HepG2 (cell line): ENCODE data around the gene C2orf49. TPM values are rescaled to one million over a fixed set of nuclear protein-coding genes. Genes with fewer than 3 reads are reported as not detected.
A peak's percentile ranks its signal among the peaks of the same experiment; 100 is the strongest.

Source experiments
- CCDC6 ChIP-seq: sonication (generic); formaldehyde crosslinking; IDR thresholded peaks from 2 replicates; pipeline ENCODE4 v1.8.1; 2022; ENCODE audit warnings: mild to moderate bottlenecking, missing genetic modification reagents, moderate library complexity
- GATA4 ChIP-seq: sonication (generic); IDR thresholded peaks from 2 replicates; pipeline ENCODE4 v1.6.1; 2016; ENCODE audit warnings: antibody characterized with exemption, low read depth, borderline replicate concordance
- HMGA1 ChIP-seq: sonication (generic); formaldehyde crosslinking; conservative IDR thresholded peaks from 2 replicates; pipeline ENCODE4 v1.4.0; 2020; ENCODE audit warnings: missing genetic modification reagents
- JUND ChIP-seq: sonication (generic); formaldehyde crosslinking; IDR thresholded peaks from 2 replicates; pipeline ENCODE4 v1.8.0; 2022; ENCODE audit warnings: mild to moderate bottlenecking, missing genetic modification reagents
- KLF12 ChIP-seq: sonication (generic); formaldehyde crosslinking; IDR thresholded peaks from 2 replicates; pipeline ENCODE4 v1.4.0; 2020; ENCODE audit warnings: missing genetic modification reagents, borderline replicate concordance
- MTA3 ChIP-seq: sonication (generic); formaldehyde crosslinking; IDR thresholded peaks from 2 replicates; pipeline ENCODE4 v1.4.0; 2020; ENCODE audit warnings: missing genetic modification reagents
- RFX1 ChIP-seq: fragments of 450-650 bp; IDR thresholded peaks from 2 replicates; pipeline ENCODE4 v1.6.1; 2017
- SAP130 ChIP-seq: IDR thresholded peaks from 2 replicates; pipeline ENCODE4 v1.6.1; 2016; ENCODE audit warnings: low read depth
- SP5 ChIP-seq: IDR thresholded peaks from 2 replicates; pipeline ENCODE4 v1.6.1; 2016; ENCODE audit warnings: low read depth, borderline replicate concordance
- STAT5B ChIP-seq: sonication (generic); formaldehyde crosslinking; IDR thresholded peaks from 2 replicates; pipeline ENCODE4 v1.4.0; 2020; ENCODE audit warnings: missing genetic modification reagents
- ZBTB38 ChIP-seq: sonication (generic); formaldehyde crosslinking; IDR thresholded peaks from 2 replicates; pipeline ENCODE4 v1.5.1; 2020; ENCODE audit warnings: mild to moderate bottlenecking, missing genetic modification reagents
- ZFP36 ChIP-seq: fragments of 150-350 bp; IDR thresholded peaks from 2 replicates; pipeline ENCODE4 v1.6.1; 2018; ENCODE audit warnings: borderline replicate concordance, low read length, low read depth; ENCODE audit not compliant: partially characterized antibody
- ZFYVE20 ChIP-seq: sonication (generic); formaldehyde crosslinking; IDR thresholded peaks from 2 replicates; pipeline ENCODE4 v1.8.0; 2023; ENCODE audit warnings: low read depth, mild to moderate bottlenecking, moderate library complexity, missing genetic modification reagents, borderline replicate concordance
- ZNF24 ChIP-seq: fragments of 450-650 bp; IDR thresholded peaks from 2 replicates; pipeline ENCODE4 v1.6.1; 2017; ENCODE audit warnings: antibody characterized with exemption, mild to moderate bottlenecking
- ZNF747 ChIP-seq: sonication (generic); formaldehyde crosslinking; IDR thresholded peaks from 2 replicates; pipeline ENCODE4 v1.8.1; 2023; ENCODE audit warnings: missing genetic modification reagents, mild to moderate bottlenecking, borderline replicate concordance
- polyA plus RNA-seq, 8 experiments: library from polyadenylated mRNA; depleted of rRNA in 3 of 8; stranded (reverse) in 7 of 8; unstranded in 1 of 8; fragments of >200 nt; fragmentation: Illumina TruSeq in 4 of 8; extraction: Trizol in 4 of 8; gene quantifications; 2 replicates each; pipeline versions ENCODE4 v1.2.1 to v1.2.3, GENCODE V29; 2011 to 2016; ENCODE audit warnings: low read depth in 4 of 8, missing spikeins in 1 of 8, mixed read lengths in 1 of 8; ENCODE audit not compliant: insufficient read depth in 1 of 8
- total RNA-seq, 5 experiments: library from RNA; depleted of rRNA; stranded (reverse); fragments of >200 nt; fragmentation: Illumina TruSeq; extraction: Trizol; gene quantifications; 2 replicates each; pipeline ENCODE4 v1.2.3, GENCODE V29; 2016; ENCODE audit warnings: low read depth in 1 of 5
- TF ChIP-seq, protein P1 (sequence below): sonication (generic); formaldehyde crosslinking; IDR thresholded peaks from 2 replicates; pipeline ENCODE4 v1.4.0; 2020; ENCODE audit warnings: missing genetic modification reagents
- TF ChIP-seq, protein P2 (sequence below): sonication (generic); formaldehyde crosslinking; IDR thresholded peaks from 2 replicates; pipeline ENCODE4 v1.5.1; 2020; ENCODE audit warnings: mild to moderate bottlenecking, missing genetic modification reagents, borderline replicate concordance
- TF ChIP-seq, protein P3 (sequence below): sonication (generic); formaldehyde crosslinking; IDR thresholded peaks from 2 replicates; pipeline ENCODE4 v1.4.0; 2020; ENCODE audit warnings: missing genetic modification reagents

C2orf49 gene
- total and polyA plus RNA-seq, 2 of the 13 experiments (the other 11 are each of a cell fraction or from before 2014, with no cell fraction given), result 24.7 to 28.8 TPM

DNA sequence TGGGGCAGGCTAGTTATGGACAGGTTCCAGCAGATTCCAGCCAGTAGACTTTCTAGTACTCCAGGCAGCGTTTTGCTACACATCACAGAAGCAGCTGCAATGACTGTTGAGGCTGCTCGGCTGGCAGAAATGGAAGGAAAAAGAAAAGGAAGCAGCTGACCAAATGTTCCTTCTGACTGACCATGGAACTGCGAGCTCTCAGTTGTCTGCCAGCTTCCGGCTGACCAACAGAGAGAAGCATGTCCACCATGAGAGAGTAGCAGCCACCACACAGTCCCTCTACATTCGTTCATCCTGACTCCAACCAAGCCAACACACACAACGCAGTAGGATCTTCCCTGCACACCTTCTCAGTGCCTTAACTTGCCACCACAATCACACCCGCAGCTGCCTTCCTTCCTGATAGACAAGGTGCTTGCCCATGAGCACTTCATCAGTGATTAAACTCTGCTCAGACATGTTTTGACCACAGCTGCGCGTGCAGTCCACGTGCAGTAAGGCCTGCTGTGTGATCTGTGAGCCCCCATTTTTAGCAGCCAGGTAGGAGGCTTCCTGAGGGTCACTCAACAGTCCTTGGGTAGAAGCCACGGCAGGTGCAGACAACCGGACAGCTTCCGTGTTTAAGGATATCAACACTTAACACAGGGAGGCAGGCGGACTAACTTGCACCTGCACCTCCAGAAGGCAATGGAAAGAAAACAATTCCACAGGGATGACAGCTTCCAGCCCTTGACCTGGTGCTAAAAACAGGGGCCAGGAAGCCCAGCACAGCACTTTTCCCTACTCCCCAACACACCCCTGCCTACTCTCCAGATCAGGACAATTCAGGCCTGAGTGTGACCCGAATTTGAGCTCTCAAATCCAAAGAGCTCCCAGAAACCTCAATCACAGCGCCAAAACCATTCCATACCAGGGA is 8.8 kb upstream of the C2orf49 start (continued):
- TF ChIP-seq, protein P1, sequence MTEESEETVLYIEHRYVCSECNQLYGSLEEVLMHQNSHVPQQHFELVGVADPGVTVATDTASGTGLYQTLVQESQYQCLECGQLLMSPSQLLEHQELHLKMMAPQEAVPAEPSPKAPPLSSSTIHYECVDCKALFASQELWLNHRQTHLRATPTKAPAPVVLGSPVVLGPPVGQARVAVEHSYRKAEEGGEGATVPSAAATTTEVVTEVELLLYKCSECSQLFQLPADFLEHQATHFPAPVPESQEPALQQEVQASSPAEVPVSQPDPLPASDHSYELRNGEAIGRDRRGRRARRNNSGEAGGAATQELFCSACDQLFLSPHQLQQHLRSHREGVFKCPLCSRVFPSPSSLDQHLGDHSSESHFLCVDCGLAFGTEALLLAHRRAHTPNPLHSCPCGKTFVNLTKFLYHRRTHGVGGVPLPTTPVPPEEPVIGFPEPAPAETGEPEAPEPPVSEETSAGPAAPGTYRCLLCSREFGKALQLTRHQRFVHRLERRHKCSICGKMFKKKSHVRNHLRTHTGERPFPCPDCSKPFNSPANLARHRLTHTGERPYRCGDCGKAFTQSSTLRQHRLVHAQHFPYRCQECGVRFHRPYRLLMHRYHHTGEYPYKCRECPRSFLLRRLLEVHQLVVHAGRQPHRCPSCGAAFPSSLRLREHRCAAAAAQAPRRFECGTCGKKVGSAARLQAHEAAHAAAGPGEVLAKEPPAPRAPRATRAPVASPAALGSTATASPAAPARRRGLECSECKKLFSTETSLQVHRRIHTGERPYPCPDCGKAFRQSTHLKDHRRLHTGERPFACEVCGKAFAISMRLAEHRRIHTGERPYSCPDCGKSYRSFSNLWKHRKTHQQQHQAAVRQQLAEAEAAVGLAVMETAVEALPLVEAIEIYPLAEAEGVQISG (CRISPR knock-in tag), result peak; percentile 65
- TF ChIP-seq GATA4 (no peak), ZFYVE20 (no peak), JUND (CRISPR knock-in tag) (0 out of 2 replicates have a peak, but pooled peaks have one; percentile 58), ZNF747 (CRISPR knock-in tag) (peak; percentile 91), STAT5B (CRISPR knock-in tag) (no peak), ZNF24 (no peak), SAP130 (CRISPR knock-in tag) (peak; percentile 82), ZBTB38 (peak; percentile 57; the same call in 1 of the 2 replicates), CCDC6 (CRISPR knock-in tag) (no peak; the same call in 1 of the 2 replicates), SP5 (CRISPR knock-in tag) (no peak), ZFP36 (no peak), HMGA1 (CRISPR knock-in tag) (no peak), RFX1 (no peak), KLF12 (CRISPR knock-in tag) (no peak), MTA3 (CRISPR knock-in tag) (no peak)
- TF ChIP-seq, protein P2, sequence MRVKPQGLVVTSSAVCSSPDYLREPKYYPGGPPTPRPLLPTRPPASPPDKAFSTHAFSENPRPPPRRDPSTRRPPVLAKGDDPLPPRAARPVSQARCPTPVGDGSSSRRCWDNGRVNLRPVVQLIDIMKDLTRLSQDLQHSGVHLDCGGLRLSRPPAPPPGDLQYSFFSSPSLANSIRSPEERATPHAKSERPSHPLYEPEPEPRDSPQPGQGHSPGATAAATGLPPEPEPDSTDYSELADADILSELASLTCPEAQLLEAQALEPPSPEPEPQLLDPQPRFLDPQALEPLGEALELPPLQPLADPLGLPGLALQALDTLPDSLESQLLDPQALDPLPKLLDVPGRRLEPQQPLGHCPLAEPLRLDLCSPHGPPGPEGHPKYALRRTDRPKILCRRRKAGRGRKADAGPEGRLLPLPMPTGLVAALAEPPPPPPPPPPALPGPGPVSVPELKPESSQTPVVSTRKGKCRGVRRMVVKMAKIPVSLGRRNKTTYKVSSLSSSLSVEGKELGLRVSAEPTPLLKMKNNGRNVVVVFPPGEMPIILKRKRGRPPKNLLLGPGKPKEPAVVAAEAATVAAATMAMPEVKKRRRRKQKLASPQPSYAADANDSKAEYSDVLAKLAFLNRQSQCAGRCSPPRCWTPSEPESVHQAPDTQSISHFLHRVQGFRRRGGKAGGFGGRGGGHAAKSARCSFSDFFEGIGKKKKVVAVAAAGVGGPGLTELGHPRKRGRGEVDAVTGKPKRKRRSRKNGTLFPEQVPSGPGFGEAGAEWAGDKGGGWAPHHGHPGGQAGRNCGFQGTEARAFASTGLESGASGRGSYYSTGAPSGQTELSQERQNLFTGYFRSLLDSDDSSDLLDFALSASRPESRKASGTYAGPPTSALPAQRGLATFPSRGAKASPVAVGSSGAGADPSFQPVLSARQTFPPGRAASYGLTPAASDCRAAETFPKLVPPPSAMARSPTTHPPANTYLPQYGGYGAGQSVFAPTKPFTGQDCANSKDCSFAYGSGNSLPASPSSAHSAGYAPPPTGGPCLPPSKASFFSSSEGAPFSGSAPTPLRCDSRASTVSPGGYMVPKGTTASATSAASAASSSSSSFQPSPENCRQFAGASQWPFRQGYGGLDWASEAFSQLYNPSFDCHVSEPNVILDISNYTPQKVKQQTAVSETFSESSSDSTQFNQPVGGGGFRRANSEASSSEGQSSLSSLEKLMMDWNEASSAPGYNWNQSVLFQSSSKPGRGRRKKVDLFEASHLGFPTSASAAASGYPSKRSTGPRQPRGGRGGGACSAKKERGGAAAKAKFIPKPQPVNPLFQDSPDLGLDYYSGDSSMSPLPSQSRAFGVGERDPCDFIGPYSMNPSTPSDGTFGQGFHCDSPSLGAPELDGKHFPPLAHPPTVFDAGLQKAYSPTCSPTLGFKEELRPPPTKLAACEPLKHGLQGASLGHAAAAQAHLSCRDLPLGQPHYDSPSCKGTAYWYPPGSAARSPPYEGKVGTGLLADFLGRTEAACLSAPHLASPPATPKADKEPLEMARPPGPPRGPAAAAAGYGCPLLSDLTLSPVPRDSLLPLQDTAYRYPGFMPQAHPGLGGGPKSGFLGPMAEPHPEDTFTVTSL (CRISPR knock-in tag), result no peak
- TF ChIP-seq, protein P3, sequence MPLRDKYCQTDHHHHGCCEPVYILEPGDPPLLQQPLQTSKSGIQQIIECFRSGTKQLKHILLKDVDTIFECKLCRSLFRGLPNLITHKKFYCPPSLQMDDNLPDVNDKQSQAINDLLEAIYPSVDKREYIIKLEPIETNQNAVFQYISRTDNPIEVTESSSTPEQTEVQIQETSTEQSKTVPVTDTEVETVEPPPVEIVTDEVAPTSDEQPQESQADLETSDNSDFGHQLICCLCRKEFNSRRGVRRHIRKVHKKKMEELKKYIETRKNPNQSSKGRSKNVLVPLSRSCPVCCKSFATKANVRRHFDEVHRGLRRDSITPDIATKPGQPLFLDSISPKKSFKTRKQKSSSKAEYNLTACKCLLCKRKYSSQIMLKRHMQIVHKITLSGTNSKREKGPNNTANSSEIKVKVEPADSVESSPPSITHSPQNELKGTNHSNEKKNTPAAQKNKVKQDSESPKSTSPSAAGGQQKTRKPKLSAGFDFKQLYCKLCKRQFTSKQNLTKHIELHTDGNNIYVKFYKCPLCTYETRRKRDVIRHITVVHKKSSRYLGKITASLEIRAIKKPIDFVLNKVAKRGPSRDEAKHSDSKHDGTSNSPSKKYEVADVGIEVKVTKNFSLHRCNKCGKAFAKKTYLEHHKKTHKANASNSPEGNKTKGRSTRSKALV (CRISPR knock-in tag), result 0 out of 2 replicates have a peak, but pooled peaks have one; percentile 62
